ENCODE results near the gene OAS3.

DNA sequence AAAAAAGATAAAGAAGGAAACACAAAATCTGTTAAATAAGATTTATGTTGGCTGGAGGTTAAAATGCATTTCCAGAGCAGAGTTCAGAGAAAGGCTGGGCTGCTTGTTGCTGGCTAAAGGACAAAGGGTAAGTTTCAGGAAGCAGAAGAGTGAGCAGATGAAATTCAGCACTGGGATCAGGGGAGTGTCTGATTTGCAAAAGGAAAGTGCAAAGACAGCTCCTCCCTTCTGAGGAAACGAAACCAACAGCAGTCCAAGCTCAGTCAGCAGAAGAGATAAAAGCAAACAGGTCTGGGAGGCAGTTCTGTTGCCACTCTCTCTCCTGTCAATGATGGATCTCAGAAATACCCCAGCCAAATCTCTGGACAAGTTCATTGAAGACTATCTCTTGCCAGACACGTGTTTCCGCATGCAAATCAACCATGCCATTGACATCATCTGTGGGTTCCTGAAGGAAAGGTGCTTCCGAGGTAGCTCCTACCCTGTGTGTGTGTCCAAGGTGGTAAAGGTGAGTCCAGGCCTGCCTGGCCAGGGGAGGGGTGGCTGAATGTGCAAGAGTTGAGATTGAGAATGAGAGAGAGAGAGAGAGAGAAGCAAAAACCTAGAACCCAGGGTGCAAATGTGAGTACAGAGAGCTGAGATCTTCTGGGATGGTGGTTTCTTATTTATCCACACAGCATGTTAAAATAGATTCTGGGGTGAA lies 31.4 kb upstream of the OAS3 start, which contains the start of gene OAS1:
- TF ChIP-seq SP1 (IDR thresholded peaks at IDR 0.05) (no peak), BHLHE40 (IDR thresholded peaks at IDR 0.05; ENCODE audit: borderline replicate concordance) (no peak)

Data from HEK293T (cell line).